CD4-positive, alpha-beta T cell (primary cell): ENCODE measurements around the gene RBM8A. TPM values are rescaled to one million over a fixed set of nuclear protein-coding genes. Genes with fewer than 3 reads are reported as not detected.
"Not testable (repeated sequence)": the region's sequence is repeated elsewhere in the genome, so short reads cannot be mapped to it uniquely, and the experiment has no call there.

Source experiments
- ATAC-seq: fragments of 200-7000 bp; cut with Tn5 transposase; one replicate; pipeline ENCODE4 v1.10.0; 2022; ENCODE audit warnings: mild to moderate bottlenecking; ENCODE audit not compliant: poor library complexity
- CTCF ChIA-PET: fragments of 350-600 bp; sonication (Branson Sonifier 250); formaldehyde crosslinking; loops from one replicate; lab custom pipeline; 2021; ENCODE audit warnings: antibody characterized with exemption, inconsistent platforms; lab: Charles Lee
- POLR2A ChIA-PET: fragments of 350-600 bp; sonication (Branson Sonifier 250); formaldehyde crosslinking; loops from one replicate; lab custom pipeline; 2021; ENCODE audit warnings: antibody characterized with exemption, inconsistent platforms; lab: Charles Lee
- DNase-seq, 14 experiments: peaks; one replicate each; pipeline ENCODE4 v3.0.0-alpha.2; 2013 to 2020; ENCODE audit warnings: mixed read lengths in 2 of 14
- H3K27ac ChIP-seq, 2 donors: one replicate each; pipeline versions ENCODE4 v1.5.1 to v1.7.0; 2013; ENCODE audit warnings: low read length in 2 of 2, low read depth in 1 of 2, mild to moderate bottlenecking in 1 of 2
- H3K27me3 ChIP-seq, 2 experiments: 1 replicate in 1 of 2; 2 replicates in 1 of 2; pipeline versions ENCODE4 v1.6.1 to v1.7.0; 2013; ENCODE audit warnings: low read length in 2 of 2, control low read depth in 1 of 2, mild to moderate bottlenecking in 1 of 2, moderate library complexity in 1 of 2; ENCODE audit not compliant: insufficient read depth in 2 of 2, control insufficient read depth in 1 of 2
- H3K36me3 ChIP-seq: one replicate; pipeline ENCODE4 v1.6.1; 2013; ENCODE audit warnings: low read length, control low read depth; ENCODE audit not compliant: insufficient read depth
- H3K4me1 ChIP-seq: one replicate; pipeline ENCODE4 v1.6.1; 2013; ENCODE audit warnings: low read length, control low read depth; ENCODE audit not compliant: insufficient read depth
- H3K4me3 ChIP-seq: one replicate; pipeline ENCODE4 v1.5.1; 2013; ENCODE audit warnings: mild to moderate bottlenecking, low read length, moderate library complexity
- H3K9me3 ChIP-seq, 2 experiments: 1 replicate in 1 of 2; 2 replicates in 1 of 2; pipeline versions ENCODE4 v1.6.1 to v1.7.0; 2013; ENCODE audit warnings: low read length in 2 of 2, mild to moderate bottlenecking in 2 of 2, control low read depth in 1 of 2, moderate library complexity in 1 of 2; ENCODE audit not compliant: control insufficient read depth in 1 of 2, insufficient read depth in 1 of 2
- H3K27ac Mint-ChIP-seq: one replicate; pipeline ENCODE4 v1.8.0; 2020; ENCODE audit warnings: mixed read lengths
- H3K27me3 Mint-ChIP-seq: one replicate; pipeline ENCODE4 v1.8.0; 2021; ENCODE audit warnings: mixed read lengths
- H3K36me3 Mint-ChIP-seq: one replicate; pipeline ENCODE4 v1.8.0; 2021; ENCODE audit warnings: low read depth, mixed read lengths
- H3K4me1 Mint-ChIP-seq: one replicate; pipeline ENCODE4 v1.8.0; 2021; ENCODE audit warnings: low read depth, mixed read lengths
- H3K4me3 Mint-ChIP-seq: one replicate; pipeline ENCODE4 v1.8.0; 2020; ENCODE audit warnings: mild to moderate bottlenecking, mixed read lengths
- H3K9me3 Mint-ChIP-seq: one replicate; pipeline ENCODE4 v1.8.0; 2020; ENCODE audit warnings: mixed read lengths
- intact Hi-C, 2 experiments: fragments of 100-400 bp; cut with DNase I in 1 of 2; cut with micrococcal nuclease in 1 of 2; formaldehyde crosslinking; loops; one replicate each; pipeline versions ENCODE4 v1.15.1 to v1.9.0; 2023 to 2025; cut with DNase I, micrococcal nuclease
- total RNA-seq, 174 experiments: library from RNA in 2 of 174; stranded (reverse) in 2 of 174; gene quantifications; one replicate each; pipeline ENCODE4 v1.2.3 and lab custom pipeline; 2021 to 2026
- TF ChIP-seq, protein P1 (sequence below): fragments of 200-600 bp; IDR thresholded peaks from one replicate; pipeline ENCODE4 v1.8.0; 2022; ENCODE audit warnings: antibody characterized with exemption, mild to moderate bottlenecking

Gene RBM8A
- total RNA-seq, 2 experiments from 2014 or later = 126 to 134 TPM

DNA sequence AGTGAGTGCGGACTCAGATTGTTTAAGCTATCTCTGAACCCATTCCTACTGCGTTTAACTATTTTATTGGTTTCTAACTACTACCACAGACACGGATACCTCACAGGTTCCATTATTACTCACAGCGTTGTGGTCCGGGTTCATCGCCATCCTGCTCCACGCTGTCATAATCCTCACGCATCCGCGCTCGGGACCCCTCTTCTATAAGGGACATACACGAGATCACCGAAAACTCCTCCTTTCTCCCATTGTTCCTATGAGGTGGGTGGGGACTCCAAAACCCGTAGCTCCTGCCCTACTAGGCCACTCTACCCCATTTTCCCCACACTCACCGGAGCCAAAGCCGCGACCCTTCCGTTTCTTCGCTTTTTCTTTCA, 610 bp downstream of the RBM8A start:
- H3K27me3 Mint-ChIP-seq = no peaks in the 10 kb centered on the region
- ATAC-seq = no peak

DNA sequence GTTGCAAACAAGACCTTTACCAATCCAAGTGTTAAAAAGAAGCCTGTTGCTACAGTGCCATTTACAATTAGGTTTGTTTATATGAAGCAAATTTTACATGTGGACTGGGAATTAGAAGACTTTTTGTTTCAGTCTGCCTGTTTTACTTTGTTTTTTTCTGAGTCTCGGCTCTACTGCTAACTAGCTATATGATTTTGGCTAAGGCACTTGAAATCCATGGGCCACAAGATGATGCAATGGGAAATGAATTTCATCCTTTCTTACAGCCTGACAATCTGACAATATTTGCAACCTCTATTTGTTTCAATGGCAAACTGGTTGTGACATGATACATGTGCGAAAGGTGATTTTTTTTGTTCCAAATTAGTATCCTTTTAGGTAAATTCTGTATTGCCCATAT, 5.0 kb downstream of the RBM8A start:
- Histone ChIP-seq H3K27me3 (no peaks in the 10 kb centered on the region), H3K4me3 (no peak overlapping the region), H3K36me3 (peaks cover 23% of the 10 kb centered on the region), H3K4me1 (peaks cover 37% of the 10 kb centered on the region), H3K27ac (no peak overlapping the region), H3K9me3 (no peaks in the 10 kb centered on the region)
- H3K27me3 Mint-ChIP-seq = no peaks in the 10 kb centered on the region
- H3K9me3 Mint-ChIP-seq = no peaks in the 10 kb centered on the region
- H3K36me3 Mint-ChIP-seq = peaks cover 35% of the 10 kb centered on the region
- TF ChIP-seq, protein P1, sequence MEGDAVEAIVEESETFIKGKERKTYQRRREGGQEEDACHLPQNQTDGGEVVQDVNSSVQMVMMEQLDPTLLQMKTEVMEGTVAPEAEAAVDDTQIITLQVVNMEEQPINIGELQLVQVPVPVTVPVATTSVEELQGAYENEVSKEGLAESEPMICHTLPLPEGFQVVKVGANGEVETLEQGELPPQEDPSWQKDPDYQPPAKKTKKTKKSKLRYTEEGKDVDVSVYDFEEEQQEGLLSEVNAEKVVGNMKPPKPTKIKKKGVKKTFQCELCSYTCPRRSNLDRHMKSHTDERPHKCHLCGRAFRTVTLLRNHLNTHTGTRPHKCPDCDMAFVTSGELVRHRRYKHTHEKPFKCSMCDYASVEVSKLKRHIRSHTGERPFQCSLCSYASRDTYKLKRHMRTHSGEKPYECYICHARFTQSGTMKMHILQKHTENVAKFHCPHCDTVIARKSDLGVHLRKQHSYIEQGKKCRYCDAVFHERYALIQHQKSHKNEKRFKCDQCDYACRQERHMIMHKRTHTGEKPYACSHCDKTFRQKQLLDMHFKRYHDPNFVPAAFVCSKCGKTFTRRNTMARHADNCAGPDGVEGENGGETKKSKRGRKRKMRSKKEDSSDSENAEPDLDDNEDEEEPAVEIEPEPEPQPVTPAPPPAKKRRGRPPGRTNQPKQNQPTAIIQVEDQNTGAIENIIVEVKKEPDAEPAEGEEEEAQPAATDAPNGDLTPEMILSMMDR = no peak
- DNase-seq (no peak), ATAC-seq (no peak)
- no peak overlapping the region for H3K27ac Mint-ChIP-seq
- CTCF ChIA-PET = no interaction called here
- H3K4me1 Mint-ChIP-seq = peaks cover 42% of the 10 kb centered on the region
- intact Hi-C loops = no loop called here
- H3K4me3 Mint-ChIP-seq = no peak overlapping the region
- POLR2A ChIA-PET = interaction anchor here (1.0 kb wide), 2 partner anchors 42 to 76 kb away, joined by 3 read pairs; partner anchors contain the start of gene POLR3GL

More for the DNA sequence above, 610 bp downstream of the RBM8A start:
- H3K9me3 ChIP-seq = no peaks in the 10 kb centered on the region
- CTCF ChIA-PET = interaction anchor here (1.5 to 2.3 kb wide), 11 partner anchors 8 to 110 kb away, joined by 4 to 40 read pairs (median 7); partner anchors contain the start of genes ANKRD34A, LIX1L, PEX11B and POLR3GL
- H3K36me3 ChIP-seq = peaks cover 23% of the 10 kb centered on the region
- H3K4me1 ChIP-seq = peaks cover 31% of the 10 kb centered on the region
- intact Hi-C loops = loop anchor here (1.0 to 2.0 kb wide), 6 partner anchors 8 to 70 kb away; partner anchors contain the start of genes ANKRD34A (in 1 of the 2), LIX1L (in 1 of the 2), PEX11B (in 1 of the 2) and PIAS3 (in 1 of the 2)
- POLR2A ChIA-PET = interaction anchor here (1.0 to 3.7 kb wide), 25 partner anchors 8 to 125 kb away, joined by 3 to 213 read pairs (median 10); partner anchors contain the start of genes ANKRD34A, ITGA10, LIX1L and NUDT17
- peaks cover 17% of the 10 kb centered on the region for H3K4me1 Mint-ChIP-seq
- peak overlapping the region; percentile 93 to 98 for H3K27ac ChIP-seq
- peaks cover 8% of the 10 kb centered on the region for H3K36me3 Mint-ChIP-seq
- TF ChIP-seq, protein P1 = no peak
- peak overlapping the region; percentile 95 for H3K4me3 ChIP-seq
- H3K4me3 Mint-ChIP-seq = no peak overlapping the region
- H3K9me3 Mint-ChIP-seq = no peaks in the 10 kb centered on the region
- no peak overlapping the region for H3K27ac Mint-ChIP-seq
- H3K27me3 ChIP-seq = no peaks in the 10 kb centered on the region
- DNase-seq = no peak

DNA sequence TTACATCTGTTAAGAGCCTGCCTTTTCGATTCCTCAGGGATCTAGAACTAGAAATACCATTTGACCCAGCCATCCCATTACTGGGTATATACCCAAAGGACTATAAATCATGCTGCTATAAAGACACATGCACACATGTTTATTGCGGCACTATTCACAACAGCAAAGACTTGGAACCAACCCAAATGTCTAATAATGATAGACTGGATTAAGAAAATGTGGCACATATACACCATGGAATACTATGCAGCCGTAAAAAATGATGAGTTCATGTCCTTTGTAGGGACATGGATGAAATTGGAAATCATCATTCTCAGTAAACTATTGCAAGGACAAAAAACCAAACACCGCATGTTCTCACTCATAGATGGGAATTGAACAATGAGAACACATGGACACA, 7.0 kb downstream of the RBM8A start:
- POLR2A ChIA-PET, intact Hi-C loops, ATAC-seq, DNase-seq, H3K27me3 Mint-ChIP-seq, CTCF ChIA-PET, H3K27me3 ChIP-seq, H3K9me3 Mint-ChIP-seq, H3K27ac ChIP-seq, H3K4me3 ChIP-seq, H3K9me3 ChIP-seq: not testable (repeated sequence)
- Mint-ChIP-seq H3K4me3 (peak overlapping the region; percentile 85), H3K36me3 (peaks cover 50% of the 10 kb centered on the region), H3K4me1 (peaks cover 47% of the 10 kb centered on the region), H3K27ac (peak overlapping the region; percentile 92)
- peaks cover 31% of the 10 kb centered on the region for H3K4me1 ChIP-seq
- peaks cover 24% of the 10 kb centered on the region for H3K36me3 ChIP-seq
